ENCODE results near the gene ALKBH4. TPM values are rescaled to one million over a fixed set of nuclear protein-coding genes. Genes with fewer than 3 reads are reported as not detected.

Gene ALKBH4
- total and polyA plus RNA-seq, 2 of the 4 experiments (the other 2 are of a cell fraction): 6.1 to 7.4 TPM

DNA sequence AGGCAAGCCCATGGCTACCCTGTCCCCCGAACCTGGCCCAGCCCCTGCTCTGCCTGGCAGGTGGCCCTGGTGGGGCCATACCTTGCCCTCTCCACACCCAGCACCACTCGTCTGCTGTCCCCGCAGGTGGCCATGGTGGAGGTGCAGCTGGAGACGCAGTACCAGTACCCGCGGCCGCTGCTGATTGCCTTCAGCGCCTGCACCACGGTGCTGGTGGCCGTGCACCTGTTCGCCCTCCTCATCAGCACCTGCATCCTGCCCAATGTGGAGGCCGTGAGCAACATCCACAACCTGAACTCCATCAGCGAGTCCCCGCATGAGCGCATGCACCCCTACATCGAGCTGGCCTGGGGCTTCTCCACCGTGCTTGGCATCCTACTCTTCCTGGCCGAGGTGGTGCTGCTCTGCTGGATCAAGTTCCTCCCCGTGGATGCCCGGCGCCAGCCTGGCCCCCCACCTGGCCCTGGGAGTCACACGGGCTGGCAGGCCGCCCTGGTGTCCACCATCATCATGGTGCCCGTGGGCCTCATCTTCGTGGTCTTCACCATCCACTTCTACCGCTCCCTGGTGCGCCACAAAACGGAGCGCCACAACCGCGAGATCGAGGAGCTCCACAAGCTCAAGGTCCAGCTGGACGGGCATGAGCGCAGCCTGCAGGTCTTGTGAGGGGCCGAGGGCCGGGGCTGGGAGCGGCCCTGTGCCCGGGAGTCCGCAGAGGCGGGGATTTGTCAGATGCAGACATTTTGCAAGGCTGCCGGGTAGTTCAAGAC lies 18.1 kb downstream of the ALKBH4 start (continued):
- no peak for TF ChIP-seq POLR2A (IDR thresholded peaks at IDR 0.05; ENCODE audit: low read depth, low read length)

DNA sequence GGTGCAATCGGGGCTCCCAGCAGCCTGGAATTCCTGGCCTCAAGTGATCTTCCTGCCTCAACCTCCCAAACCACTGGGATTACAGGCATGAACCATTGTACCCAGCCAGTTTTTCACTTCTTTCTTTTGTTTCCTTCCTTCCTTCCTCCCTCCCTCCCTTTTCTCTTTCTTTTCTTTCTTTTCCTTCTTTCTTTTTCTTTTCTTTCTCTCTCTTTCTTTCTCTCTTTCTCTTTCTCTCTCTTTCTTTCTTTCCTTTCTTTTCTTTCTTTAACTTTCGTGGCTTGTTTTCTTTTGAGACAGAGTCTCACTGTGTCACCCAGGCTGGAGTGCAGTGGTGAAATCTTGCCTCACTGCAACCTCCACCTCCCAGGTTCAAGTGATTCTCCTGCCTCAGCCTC lies 19.0 kb downstream of the ALKBH4 start:
- intact Hi-C loops (cut with micrococcal nuclease): no loop called here
- Histone ChIP-seq H4K91ac (ENCODE audit: insufficient read depth, low read depth, low read length) (no peak overlapping the region), H3K4me3 (ENCODE audit: insufficient read depth, low read depth, low read length) (no peak overlapping the region), H2AK9ac (replicated peaks; ENCODE audit: low read depth, low read length, poor library complexity) (no peak overlapping the region), H2BK5ac (ENCODE audit: low read depth, low read length, poor library complexity, severe bottlenecking) (no peak overlapping the region), H3K27me3 (ENCODE audit: control insufficient read depth, insufficient read depth, low read length) (no peaks in the 10 kb centered on the region), H2BK120ac (ENCODE audit: low read depth, low read length) (no peak overlapping the region), H2BK20ac (ENCODE audit: low read depth, low read length) (no peak overlapping the region), H3K79me1 (ENCODE audit: low read depth in 1 of 2, low read length in 2 of 2) (peaks cover 0 to 18% of the 10 kb centered on the region in 2 experiments; a peak in 2 of 4 replicates), H3K14ac (replicated peaks; ENCODE audit: low read depth, low read length) (no peak overlapping the region), H2BK15ac (ENCODE audit: low read depth, low read length) (no peak overlapping the region), H3K9me3 (ENCODE audit: control insufficient read depth, insufficient read depth, low read length) (no peaks in the 10 kb centered on the region), H3K9ac (ENCODE audit: low read depth, low read length) (no peak overlapping the region), H4K8ac (ENCODE audit: low read depth in 2 of 2, low read length in 2 of 2) (no peak overlapping the region), H3K4ac (ENCODE audit: low read depth, low read length) (no peak overlapping the region), H3K36me3 (ENCODE audit: control insufficient read depth, insufficient read depth, low read length) (peaks cover 30% of the 10 kb centered on the region), H3K4me1 (ENCODE audit: control insufficient read depth, insufficient read depth, low read length) (peaks cover 4% of the 10 kb centered on the region; the same call in 1 of the 2 replicates), H2AK5ac (ENCODE audit: low read depth, low read length) (no peak overlapping the region), H3K18ac (ENCODE audit: low read depth, low read length) (no peak overlapping the region), H4K5ac (ENCODE audit: low read depth, low read length) (no peak overlapping the region), H3K4me2 (ENCODE audit: low read depth, low read length) (no peak overlapping the region), H3K56ac (ENCODE audit: extremely low read depth, insufficient read depth, low read length) (no peak overlapping the region), H2AFZ (replicated peaks; ENCODE audit: low read length, poor library complexity) (no peak overlapping the region), H3K23ac (ENCODE audit: low read depth, low read length) (no peak overlapping the region), H4K20me1 (ENCODE audit: insufficient read depth, low read length) (peaks cover 4% of the 10 kb centered on the region; the same call in 1 of the 2 replicates), H3K27ac (ENCODE audit: insufficient read depth, low read length) (no peak overlapping the region), H3K9me1 (ENCODE audit: insufficient read depth, low read length) (no peaks in the 10 kb centered on the region)
- in situ Hi-C loops (cut with MboI; ENCODE audit: low sequenced_read_pairs): no loop called here
- ChIA-PET CTCF (no interaction called here), POLR2A (ENCODE audit: unreplicated experiment) (no interaction called here)
- 100% methylated on average over 1 of the region's 2 CpGs; no CpG with 5 or more reads in 1 of the 2 experiments for WGBS, 2 experiments (ENCODE audit: extremely low coverage in 2 of 2, insufficient read length in 1 of 2)
- DNase-seq (no peak), ATAC-seq (ENCODE audit: low read depth) (no peak)
- no TSS peak for BruUV-seq (replicated peaks)
- dilution Hi-C loops (cut with HindIII; ENCODE audit: low sequenced_read_pairs, unreplicated experiment): no loop called here
- TF ChIP-seq MAZ (IDR thresholded peaks at IDR 0.05; ENCODE audit: borderline replicate concordance, low read depth, low read length) (no peak), POLR2A (IDR thresholded peaks at IDR 0.05; ENCODE audit: low read depth, low read length) (no peak), MAFK (IDR thresholded peaks at IDR 0.05; ENCODE audit: low read depth, low read length) (no peak), MXI1 (IDR thresholded peaks at IDR 0.05; ENCODE audit: borderline replicate concordance, low read depth, low read length) (no peak), FOS (IDR thresholded peaks at IDR 0.05; ENCODE audit: low read depth, low read length) (no peak), CEBPB (IDR thresholded peaks at IDR 0.05; ENCODE audit: low read depth, low read length) (no peak), RAD21 (IDR thresholded peaks at IDR 0.05; ENCODE audit: low read length) (no peak), CHD1 (IDR thresholded peaks at IDR 0.05; ENCODE audit: low read depth, low read length) (no peak), RFX5 (IDR thresholded peaks at IDR 0.05; ENCODE audit: low read depth, low read length) (no peak), RCOR1 (IDR thresholded peaks at IDR 0.05; ENCODE audit: insufficient replicate concordance, low read length) (no peak), BHLHE40 (IDR thresholded peaks at IDR 0.05; ENCODE audit: low read depth, low read length) (no peak)
- TF ChIP-seq, protein P1, sequence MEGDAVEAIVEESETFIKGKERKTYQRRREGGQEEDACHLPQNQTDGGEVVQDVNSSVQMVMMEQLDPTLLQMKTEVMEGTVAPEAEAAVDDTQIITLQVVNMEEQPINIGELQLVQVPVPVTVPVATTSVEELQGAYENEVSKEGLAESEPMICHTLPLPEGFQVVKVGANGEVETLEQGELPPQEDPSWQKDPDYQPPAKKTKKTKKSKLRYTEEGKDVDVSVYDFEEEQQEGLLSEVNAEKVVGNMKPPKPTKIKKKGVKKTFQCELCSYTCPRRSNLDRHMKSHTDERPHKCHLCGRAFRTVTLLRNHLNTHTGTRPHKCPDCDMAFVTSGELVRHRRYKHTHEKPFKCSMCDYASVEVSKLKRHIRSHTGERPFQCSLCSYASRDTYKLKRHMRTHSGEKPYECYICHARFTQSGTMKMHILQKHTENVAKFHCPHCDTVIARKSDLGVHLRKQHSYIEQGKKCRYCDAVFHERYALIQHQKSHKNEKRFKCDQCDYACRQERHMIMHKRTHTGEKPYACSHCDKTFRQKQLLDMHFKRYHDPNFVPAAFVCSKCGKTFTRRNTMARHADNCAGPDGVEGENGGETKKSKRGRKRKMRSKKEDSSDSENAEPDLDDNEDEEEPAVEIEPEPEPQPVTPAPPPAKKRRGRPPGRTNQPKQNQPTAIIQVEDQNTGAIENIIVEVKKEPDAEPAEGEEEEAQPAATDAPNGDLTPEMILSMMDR (conservative IDR thresholded peaks at IDR 0.05; ENCODE audit: low read depth, low read length): no peak
- TF ChIP-seq, protein P2, sequence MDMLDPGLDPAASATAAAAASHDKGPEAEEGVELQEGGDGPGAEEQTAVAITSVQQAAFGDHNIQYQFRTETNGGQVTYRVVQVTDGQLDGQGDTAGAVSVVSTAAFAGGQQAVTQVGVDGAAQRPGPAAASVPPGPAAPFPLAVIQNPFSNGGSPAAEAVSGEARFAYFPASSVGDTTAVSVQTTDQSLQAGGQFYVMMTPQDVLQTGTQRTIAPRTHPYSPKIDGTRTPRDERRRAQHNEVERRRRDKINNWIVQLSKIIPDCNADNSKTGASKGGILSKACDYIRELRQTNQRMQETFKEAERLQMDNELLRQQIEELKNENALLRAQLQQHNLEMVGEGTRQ (IDR thresholded peaks at IDR 0.05; ENCODE audit: low read depth, low read length): no peak
